HEK293 (cell line): Measurements from ENCODE around the gene ZC3H18.

Experiments used
- CTCF ChIA-PET: fragments of 350-600 bp; formaldehyde crosslinking; extraction: SDS; loops from one replicate; lab custom pipeline; 2021; ENCODE audit warnings: antibody characterized with exemption; lab: Yijun Ruan, JAX
- POLR2A ChIA-PET: fragments of 300-600 bp; formaldehyde crosslinking; extraction: SDS; loops from one replicate; lab custom pipeline; 2020; ENCODE audit warnings: antibody characterized with exemption, inconsistent platforms; lab: Yijun Ruan, JAX
- H3K27ac ChIP-seq: fragments of 200-500 bp; sonication (Bioruptor generic); 2 replicates; pipeline ENCODE4 v1.5.1; 2014; ENCODE audit warnings: low read depth, low read length, control low read depth, inconsistent platforms; ENCODE audit errors: extremely low read depth
- H3K36me3 ChIP-seq, 2 experiments: fragments of 200-500 bp in 1 of 2; sonication (Bioruptor generic) in 1 of 2; 1 replicate in 1 of 2; 2 replicates in 1 of 2; pipeline ENCODE4 v1.5.1; 2014 to 2017; ENCODE audit warnings: inconsistent platforms in 2 of 2, low read length in 2 of 2; ENCODE audit not compliant: control insufficient read depth in 2 of 2, insufficient read depth in 1 of 2
- H3K4me1 ChIP-seq: fragments of 200-500 bp; sonication (Bioruptor generic); 2 replicates; pipeline ENCODE4 v1.5.1; 2014; ENCODE audit warnings: mild to moderate bottlenecking, low read length, inconsistent platforms; ENCODE audit not compliant: control insufficient read depth, insufficient read depth
- H3K4me3 ChIP-seq: 2 replicates; pipeline ENCODE4 v1.5.1; 2011; ENCODE audit warnings: low read depth, mild to moderate bottlenecking, control low read depth, low read length, moderate library complexity
- H3K9me3 ChIP-seq: fragments of 200-500 bp; sonication (Bioruptor generic); 2 replicates; pipeline ENCODE4 v1.5.1; 2014; ENCODE audit warnings: low read depth, low read length, inconsistent platforms; ENCODE audit not compliant: control insufficient read depth, insufficient read depth
- GLIS1 ChIP-seq: fragments of 450-650 bp; formaldehyde crosslinking; IDR thresholded peaks from 2 replicates; pipeline ENCODE4 v1.5.1; 2016; ENCODE audit warnings: missing biosample characterization, missing genetic modification characterization
- OVOL3 ChIP-seq: fragments of 450-650 bp; formaldehyde crosslinking; IDR thresholded peaks from 2 replicates; pipeline ENCODE4 v1.5.1; 2016; ENCODE audit warnings: missing biosample characterization, missing genetic modification characterization
- SETDB1 ChIP-seq: IDR thresholded peaks from one replicate; pipeline ENCODE4 v1.6.1; 2017; ENCODE audit warnings: mild to moderate bottlenecking, low read length, moderate library complexity, mixed read lengths; ENCODE audit not compliant: insufficient read length
- TRIM28 ChIP-seq: IDR thresholded peaks from 2 replicates; pipeline ENCODE4 v1.6.1; 2011; ENCODE audit warnings: low read length, control low read depth, borderline replicate concordance
- ZFP3 ChIP-seq: fragments of 450-650 bp; formaldehyde crosslinking; IDR thresholded peaks from 2 replicates; pipeline ENCODE4 v1.5.1; 2016; ENCODE audit warnings: low read depth, missing biosample characterization, missing genetic modification characterization
- ZNF211 ChIP-seq: fragments of 450-650 bp; formaldehyde crosslinking; IDR thresholded peaks from 2 replicates; pipeline ENCODE4 v1.5.1; 2016; ENCODE audit warnings: low read depth, missing biosample characterization, missing genetic modification characterization
- ZNF280D ChIP-seq: fragments of 450-650 bp; formaldehyde crosslinking; IDR thresholded peaks from 2 replicates; pipeline ENCODE4 v1.5.1; 2016; ENCODE audit warnings: missing biosample characterization, missing genetic modification characterization
- ZNF302 ChIP-seq: fragments of 450-650 bp; formaldehyde crosslinking; IDR thresholded peaks from 2 replicates; pipeline ENCODE4 v1.5.1; 2016; ENCODE audit warnings: missing biosample characterization, missing genetic modification characterization, low read depth
- ZNF37A ChIP-seq: fragments of 450-650 bp; IDR thresholded peaks from 2 replicates; pipeline ENCODE4 v1.5.1; 2018; ENCODE audit warnings: missing biosample characterization, missing genetic modification characterization
- ZNF510 ChIP-seq: fragments of 450-650 bp; formaldehyde crosslinking; IDR thresholded peaks from 2 replicates; pipeline ENCODE4 v1.5.1; 2018; ENCODE audit warnings: mild to moderate bottlenecking, missing genetic modification characterization, missing biosample characterization; ENCODE audit not compliant: insufficient replicate concordance
- ZNF544 ChIP-seq: fragments of 450-650 bp; formaldehyde crosslinking; IDR thresholded peaks from 2 replicates; pipeline ENCODE4 v1.5.0; 2017; ENCODE audit warnings: missing biosample characterization, missing genetic modification characterization
- ZNF549 ChIP-seq: fragments of 450-650 bp; IDR thresholded peaks from 2 replicates; pipeline ENCODE4 v1.5.1; 2018; ENCODE audit warnings: missing biosample characterization, missing genetic modification characterization, mild to moderate bottlenecking, inconsistent platforms, moderate library complexity
- ZNF610 ChIP-seq: fragments of 450-650 bp; formaldehyde crosslinking; IDR thresholded peaks from 2 replicates; pipeline ENCODE4 v1.5.1; 2016; ENCODE audit warnings: missing biosample characterization, missing genetic modification characterization, borderline replicate concordance
- ZNF626 ChIP-seq: fragments of 450-650 bp; sonication (Bioruptor Pico); formaldehyde crosslinking; IDR thresholded peaks from 2 replicates; pipeline ENCODE4 v1.5.1; 2018; ENCODE audit warnings: missing biosample characterization, missing genetic modification characterization, inconsistent platforms
- ZNF658 ChIP-seq: fragments of 450-650 bp; formaldehyde crosslinking; IDR thresholded peaks from 2 replicates; pipeline ENCODE4; 2016; ENCODE audit warnings: missing biosample characterization, missing genetic modification characterization
- ZNF837 ChIP-seq: fragments of 450-650 bp; formaldehyde crosslinking; IDR thresholded peaks from 2 replicates; pipeline ENCODE4 v1.5.1; 2016; ENCODE audit warnings: missing biosample characterization, missing genetic modification characterization
- ZSCAN16 ChIP-seq: fragments of 450-650 bp; formaldehyde crosslinking; IDR thresholded peaks from 2 replicates; pipeline ENCODE4 v1.5.1; 2016; ENCODE audit warnings: missing biosample characterization, missing genetic modification characterization
- TF ChIP-seq, protein P1 (sequence below): fragments of 450-650 bp; formaldehyde crosslinking; conservative IDR thresholded peaks from 2 replicates; pipeline ENCODE4 v1.5.1; 2016; ENCODE audit warnings: low read depth, missing biosample characterization, missing genetic modification characterization

ZC3H18 gene

GRCh38 chr16:88541831-88542616 lies 28.2 kb upstream of the ZC3H18 start:
- Histone ChIP-seq H3K4me3 (no peak overlapping the region), H3K27ac (no peak overlapping the region), H3K4me1 (no peaks in the 10 kb centered on the region), H3K36me3 (no peaks in the 10 kb centered on the region), H3K9me3 (no peaks in the 10 kb centered on the region)
- ChIA-PET CTCF (interaction anchor here (0.6 to 2.2 kb wide), 2 partner anchors 17 to 20 kb away, joined by 3 to 6 read pairs; no protein-coding TSS in a partner anchor), POLR2A (interaction anchor here (0.6 kb wide), 1 partner anchor 19 kb away, joined by 4 read pairs; no protein-coding TSS in a partner anchor)
- TF ChIP-seq ZNF837: no peak
- TF ChIP-seq ZNF302 (tag by site-specific recombination): no peak
- no peak for TF ChIP-seq ZNF658
- no peak for TF ChIP-seq ZFP3 (tag by site-specific recombination)
- TF ChIP-seq ZNF544: no peak
- no peak for TF ChIP-seq OVOL3 (tag by site-specific recombination)
- TF ChIP-seq ZNF211 (tag by site-specific recombination): no peak
- TF ChIP-seq ZSCAN16 (tag by site-specific recombination): no peak

DNA sequence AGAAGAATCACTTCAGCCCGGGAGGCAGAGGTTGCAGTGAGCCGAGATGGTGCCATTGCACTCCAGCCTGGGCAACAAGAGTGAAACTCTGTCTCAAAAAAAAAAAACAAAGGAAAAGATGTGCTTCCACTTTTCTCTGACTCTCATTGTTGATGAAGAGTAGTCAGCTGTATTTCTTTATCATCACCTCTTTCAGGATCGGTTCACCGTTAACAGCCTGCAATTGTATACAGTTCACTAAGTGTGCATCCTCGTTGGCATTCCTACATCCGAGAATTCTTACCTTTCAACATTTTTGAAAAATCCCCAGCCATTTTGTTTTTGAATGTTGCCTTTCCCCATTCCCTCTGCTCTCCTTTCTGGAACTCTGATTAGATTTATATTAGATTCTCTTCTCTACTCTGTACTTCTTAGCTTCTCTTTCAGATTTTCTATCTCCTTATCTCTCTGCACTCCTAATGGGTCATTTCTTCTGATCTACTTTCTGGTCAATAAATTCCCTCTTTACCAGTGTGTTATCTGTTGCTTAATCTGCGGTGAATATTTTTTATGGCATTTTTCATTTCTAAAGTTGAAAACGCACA lies 26.9 kb upstream of the ZC3H18 start:
- CTCF ChIA-PET: interaction anchor here (2.2 kb wide), 1 partner anchor 16 kb away, joined by 6 read pairs; no protein-coding TSS in a partner anchor

More for the DNA sequence above, 26.9 kb upstream of the ZC3H18 start:
- POLR2A ChIA-PET: interaction anchor here (0.9 kb wide), 1 partner anchor 106 kb away, joined by 5 read pairs; no protein-coding TSS in a partner anchor
- H3K4me3 ChIP-seq: no peak overlapping the region
- H3K27ac ChIP-seq: no peak overlapping the region
- no peaks in the 10 kb centered on the region for H3K4me1 ChIP-seq
- peak; percentile 39; the same call in 1 of the 2 replicates for TF ChIP-seq ZNF549 (tag by site-specific recombination)
- peak; percentile 56 for TF ChIP-seq ZNF510 (tag by site-specific recombination)
- no peak for TF ChIP-seq ZNF37A (tag by site-specific recombination)
- TF ChIP-seq, protein P1, sequence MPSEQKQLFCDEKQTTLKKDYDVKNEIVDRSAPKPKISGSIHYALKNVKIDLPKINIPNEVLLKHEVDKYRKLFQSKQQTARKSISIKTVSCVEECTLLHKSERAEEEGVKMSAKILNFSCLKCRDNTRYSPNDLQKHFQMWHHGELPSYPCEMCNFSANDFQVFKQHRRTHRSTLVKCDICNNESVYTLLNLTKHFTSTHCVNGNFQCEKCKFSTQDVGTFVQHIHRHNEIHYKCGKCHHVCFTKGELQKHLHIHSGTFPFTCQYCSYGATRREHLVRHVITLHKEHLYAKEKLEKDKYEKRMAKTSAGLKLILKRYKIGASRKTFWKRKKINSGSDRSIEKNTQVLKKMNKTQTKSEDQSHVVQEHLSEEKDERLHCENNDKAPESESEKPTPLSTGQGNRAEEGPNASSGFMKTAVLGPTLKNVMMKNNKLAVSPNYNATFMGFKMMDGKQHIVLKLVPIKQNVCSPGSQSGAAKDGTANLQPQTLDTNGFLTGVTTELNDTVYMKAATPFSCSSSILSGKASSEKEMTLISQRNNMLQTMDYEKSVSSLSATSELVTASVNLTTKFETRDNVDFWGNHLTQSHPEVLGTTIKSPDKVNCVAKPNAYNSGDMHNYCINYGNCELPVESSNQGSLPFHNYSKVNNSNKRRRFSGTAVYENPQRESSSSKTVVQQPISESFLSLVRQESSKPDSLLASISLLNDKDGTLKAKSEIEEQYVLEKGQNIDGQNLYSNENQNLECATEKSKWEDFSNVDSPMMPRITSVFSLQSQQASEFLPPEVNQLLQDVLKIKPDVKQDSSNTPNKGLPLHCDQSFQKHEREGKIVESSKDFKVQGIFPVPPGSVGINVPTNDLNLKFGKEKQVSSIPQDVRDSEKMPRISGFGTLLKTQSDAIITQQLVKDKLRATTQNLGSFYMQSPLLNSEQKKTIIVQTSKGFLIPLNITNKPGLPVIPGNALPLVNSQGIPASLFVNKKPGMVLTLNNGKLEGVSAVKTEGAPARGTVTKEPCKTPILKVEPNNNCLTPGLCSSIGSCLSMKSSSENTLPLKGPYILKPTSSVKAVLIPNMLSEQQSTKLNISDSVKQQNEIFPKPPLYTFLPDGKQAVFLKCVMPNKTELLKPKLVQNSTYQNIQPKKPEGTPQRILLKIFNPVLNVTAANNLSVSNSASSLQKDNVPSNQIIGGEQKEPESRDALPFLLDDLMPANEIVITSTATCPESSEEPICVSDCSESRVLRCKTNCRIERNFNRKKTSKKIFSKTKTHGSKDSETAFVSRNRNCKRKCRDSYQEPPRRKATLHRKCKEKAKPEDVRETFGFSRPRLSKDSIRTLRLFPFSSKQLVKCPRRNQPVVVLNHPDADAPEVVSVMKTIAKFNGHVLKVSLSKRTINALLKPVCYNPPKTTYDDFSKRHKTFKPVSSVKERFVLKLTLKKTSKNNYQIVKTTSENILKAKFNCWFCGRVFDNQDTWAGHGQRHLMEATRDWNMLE (tag by site-specific recombination): 0 out of 2 replicates have a peak, but pooled peaks have one; percentile 25
- peak; percentile 89 for TF ChIP-seq SETDB1
- TF ChIP-seq TRIM28: peak; percentile 69; the same call in 1 of the 2 replicates
- peak; percentile 71; the same call in 1 of the 2 replicates for TF ChIP-seq ZNF610 (tag by site-specific recombination)
- TF ChIP-seq ZNF280D (tag by site-specific recombination): peak; percentile 74; the same call in 1 of the 2 replicates
- TF ChIP-seq ZNF626: peak; percentile 87; the same call in 1 of the 2 replicates
- TF ChIP-seq GLIS1: no peak
- H3K9me3 ChIP-seq: no peaks in the 10 kb centered on the region
- H3K36me3 ChIP-seq: no peaks in the 10 kb centered on the region
